ENCODE data around the gene SH2D3A. TPM values are rescaled to one million over a fixed set of nuclear protein-coding genes. Genes with fewer than 3 reads are reported as not detected.

SH2D3A gene
- total RNA-seq, 4 donors from 2014 or later, result 0.85 to 1.8 (median 1.3) TPM; not detected in 1

DNA sequence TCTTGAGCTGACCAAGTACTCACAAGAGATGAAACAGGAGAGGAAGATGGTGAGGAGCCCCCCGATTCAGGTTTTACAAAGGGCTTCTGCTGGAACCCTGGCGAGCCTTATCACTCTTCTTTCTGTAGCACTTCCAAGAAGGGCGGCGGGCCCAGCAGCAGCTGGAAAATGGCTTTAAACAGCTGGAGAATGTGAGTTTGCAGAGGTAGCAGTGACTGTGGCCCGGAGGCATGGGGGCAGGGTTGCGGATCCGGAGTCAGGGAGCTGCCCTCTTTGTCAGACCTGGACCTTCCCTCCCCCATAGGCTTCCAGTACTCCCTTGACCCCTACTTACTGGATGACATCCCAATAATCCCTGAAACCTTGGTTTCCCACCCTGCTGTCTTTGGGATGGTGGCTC lies 24.2 kb downstream of the SH2D3A start:
- TF ChIP-seq, protein P1, sequence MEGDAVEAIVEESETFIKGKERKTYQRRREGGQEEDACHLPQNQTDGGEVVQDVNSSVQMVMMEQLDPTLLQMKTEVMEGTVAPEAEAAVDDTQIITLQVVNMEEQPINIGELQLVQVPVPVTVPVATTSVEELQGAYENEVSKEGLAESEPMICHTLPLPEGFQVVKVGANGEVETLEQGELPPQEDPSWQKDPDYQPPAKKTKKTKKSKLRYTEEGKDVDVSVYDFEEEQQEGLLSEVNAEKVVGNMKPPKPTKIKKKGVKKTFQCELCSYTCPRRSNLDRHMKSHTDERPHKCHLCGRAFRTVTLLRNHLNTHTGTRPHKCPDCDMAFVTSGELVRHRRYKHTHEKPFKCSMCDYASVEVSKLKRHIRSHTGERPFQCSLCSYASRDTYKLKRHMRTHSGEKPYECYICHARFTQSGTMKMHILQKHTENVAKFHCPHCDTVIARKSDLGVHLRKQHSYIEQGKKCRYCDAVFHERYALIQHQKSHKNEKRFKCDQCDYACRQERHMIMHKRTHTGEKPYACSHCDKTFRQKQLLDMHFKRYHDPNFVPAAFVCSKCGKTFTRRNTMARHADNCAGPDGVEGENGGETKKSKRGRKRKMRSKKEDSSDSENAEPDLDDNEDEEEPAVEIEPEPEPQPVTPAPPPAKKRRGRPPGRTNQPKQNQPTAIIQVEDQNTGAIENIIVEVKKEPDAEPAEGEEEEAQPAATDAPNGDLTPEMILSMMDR (IDR thresholded peaks at IDR 0.05; ENCODE audit: low read depth), result no peak

DNA sequence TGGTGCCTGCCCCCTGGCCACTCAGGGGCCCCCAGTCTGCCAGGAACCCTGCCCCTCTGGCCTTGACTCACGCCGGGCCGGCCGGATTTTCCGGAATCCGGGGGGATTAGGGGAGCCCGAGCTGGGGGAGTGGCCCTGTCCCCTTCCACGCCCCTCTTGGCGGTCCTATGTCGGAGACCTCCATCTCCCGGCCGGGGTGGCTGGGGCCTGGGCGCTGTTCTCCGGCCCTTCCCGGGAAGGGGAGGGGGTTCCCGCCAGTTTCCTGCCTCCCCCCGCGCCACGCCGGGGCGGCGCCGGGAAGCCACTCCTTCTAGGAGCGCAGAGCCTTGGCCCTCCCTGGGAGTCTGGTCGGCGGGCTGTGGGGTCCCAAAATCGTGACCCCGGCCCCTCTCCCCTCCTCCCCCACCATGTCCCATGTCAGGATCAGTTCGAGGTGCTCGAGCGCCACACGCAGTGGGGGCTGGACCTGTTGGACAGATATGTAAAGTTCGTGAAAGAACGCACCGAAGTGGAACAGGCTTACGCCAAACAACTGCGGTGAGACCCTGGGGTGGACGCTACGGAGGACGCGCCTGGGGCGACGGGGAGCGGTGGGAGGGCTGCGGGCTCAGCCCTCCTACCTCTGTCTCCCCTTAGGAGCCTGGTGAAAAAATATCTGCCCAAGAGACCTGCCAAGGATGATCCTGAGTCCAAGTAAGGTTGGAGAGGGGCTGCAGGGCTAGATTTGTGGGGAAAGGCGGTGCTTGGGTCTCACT lies 26.5 kb downstream of the SH2D3A start:
- TF ChIP-seq, protein P1 (IDR thresholded peaks at IDR 0.05; ENCODE audit: low read depth), result no peak

DNA sequence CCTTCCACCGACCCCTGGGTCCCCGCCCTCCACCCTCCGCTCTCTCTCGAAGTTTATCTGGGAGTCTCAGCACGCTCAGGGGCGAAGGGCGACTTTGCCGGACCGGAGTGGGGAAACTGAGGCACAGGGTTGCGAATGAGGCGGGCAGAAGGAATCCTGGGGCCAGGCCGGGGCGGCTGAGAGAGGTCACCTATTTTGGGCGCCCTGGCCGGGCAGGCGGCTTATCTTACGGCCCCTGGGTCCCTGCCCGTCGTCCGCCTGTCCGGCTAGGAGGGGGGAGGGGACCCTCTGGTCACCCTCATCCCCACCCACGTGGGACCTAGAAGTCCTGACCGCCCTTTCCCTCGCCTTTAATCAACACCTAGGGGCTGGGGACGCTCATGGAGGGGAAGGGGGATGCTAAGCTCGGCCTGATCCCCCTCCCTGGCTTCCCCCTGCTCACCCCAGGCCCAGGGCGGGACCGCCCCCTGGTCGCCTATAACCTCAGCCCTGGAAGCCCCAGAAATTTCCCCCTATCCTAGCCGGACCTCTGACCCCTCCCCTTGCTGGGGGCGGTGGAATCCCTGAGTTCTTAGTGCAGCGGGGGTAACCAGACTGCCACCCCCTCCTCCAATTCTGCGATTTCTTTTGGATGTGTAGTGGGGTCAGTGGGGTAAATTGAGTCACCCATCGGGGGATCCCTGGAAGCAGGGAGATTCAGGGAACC lies 27.2 kb downstream of the SH2D3A start:
- TF ChIP-seq, protein P1 (IDR thresholded peaks at IDR 0.05; ENCODE audit: low read depth), result no peak

DNA sequence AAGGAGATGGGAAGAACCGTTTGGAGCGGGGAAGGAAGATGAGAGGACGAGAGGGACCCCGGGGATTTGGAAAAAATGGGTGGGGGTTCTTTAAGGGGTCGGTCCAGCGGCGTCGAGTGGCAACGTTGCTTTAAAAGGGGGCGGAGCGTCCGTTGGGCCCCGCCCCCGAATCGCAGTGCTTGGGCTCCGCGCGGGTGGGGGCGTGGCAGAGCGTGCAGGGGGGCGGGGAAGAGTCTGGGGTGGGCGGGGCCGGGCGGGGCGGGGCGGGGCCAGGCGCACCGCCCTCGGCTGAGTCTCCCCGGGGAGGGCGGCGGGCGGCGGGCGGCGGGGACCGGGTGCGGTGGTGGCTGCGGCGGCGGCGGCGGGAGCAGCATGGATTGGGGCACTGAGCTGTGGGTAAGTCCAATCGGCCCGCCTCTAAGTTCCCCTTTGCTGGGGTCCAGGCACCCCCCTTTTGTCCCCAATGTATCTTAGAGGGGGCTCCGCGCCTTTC lies 27.8 kb downstream of the SH2D3A start, which contains the start of gene TRIP10:
TRIP10 (plus strand) TSS at position 291 of the 493 bp plus-strand sequence; CDS start at position 373, 82 bp downstream.
- TF ChIP-seq, protein P1 (IDR thresholded peaks at IDR 0.05; ENCODE audit: low read depth), result no peak

DNA sequence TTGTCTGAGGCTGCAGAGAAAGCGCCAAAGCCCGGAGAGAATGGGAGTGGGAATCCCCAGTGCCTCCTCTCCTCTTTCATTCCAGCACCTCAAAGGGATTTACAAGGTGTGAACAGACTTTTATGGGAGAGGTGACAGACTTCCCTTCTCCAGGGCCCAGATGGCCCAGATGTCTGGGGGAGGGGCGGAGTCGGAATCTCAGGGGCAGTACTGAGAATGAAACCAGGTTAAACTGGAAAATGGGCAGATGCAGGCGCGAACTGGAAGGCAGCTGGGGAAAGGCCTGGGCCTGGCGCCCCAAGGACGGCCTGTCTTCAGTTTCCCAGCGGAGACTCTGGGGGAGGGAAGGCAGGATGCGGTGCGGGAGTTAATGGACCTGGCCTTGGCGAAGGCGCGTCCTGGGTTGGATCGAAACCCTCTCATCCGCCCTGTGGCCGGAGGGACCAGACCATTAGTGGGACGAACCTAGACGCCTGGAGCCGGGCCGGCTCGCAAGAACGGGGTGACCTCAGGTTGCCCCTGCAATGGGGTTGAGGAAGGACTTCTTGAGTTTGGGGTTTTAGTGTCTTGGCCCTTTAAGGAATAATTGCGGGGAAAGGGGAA lies 28.3 kb downstream of the SH2D3A start:
- TF ChIP-seq, protein P1 (IDR thresholded peaks at IDR 0.05; ENCODE audit: low read depth), result no peak

DNA sequence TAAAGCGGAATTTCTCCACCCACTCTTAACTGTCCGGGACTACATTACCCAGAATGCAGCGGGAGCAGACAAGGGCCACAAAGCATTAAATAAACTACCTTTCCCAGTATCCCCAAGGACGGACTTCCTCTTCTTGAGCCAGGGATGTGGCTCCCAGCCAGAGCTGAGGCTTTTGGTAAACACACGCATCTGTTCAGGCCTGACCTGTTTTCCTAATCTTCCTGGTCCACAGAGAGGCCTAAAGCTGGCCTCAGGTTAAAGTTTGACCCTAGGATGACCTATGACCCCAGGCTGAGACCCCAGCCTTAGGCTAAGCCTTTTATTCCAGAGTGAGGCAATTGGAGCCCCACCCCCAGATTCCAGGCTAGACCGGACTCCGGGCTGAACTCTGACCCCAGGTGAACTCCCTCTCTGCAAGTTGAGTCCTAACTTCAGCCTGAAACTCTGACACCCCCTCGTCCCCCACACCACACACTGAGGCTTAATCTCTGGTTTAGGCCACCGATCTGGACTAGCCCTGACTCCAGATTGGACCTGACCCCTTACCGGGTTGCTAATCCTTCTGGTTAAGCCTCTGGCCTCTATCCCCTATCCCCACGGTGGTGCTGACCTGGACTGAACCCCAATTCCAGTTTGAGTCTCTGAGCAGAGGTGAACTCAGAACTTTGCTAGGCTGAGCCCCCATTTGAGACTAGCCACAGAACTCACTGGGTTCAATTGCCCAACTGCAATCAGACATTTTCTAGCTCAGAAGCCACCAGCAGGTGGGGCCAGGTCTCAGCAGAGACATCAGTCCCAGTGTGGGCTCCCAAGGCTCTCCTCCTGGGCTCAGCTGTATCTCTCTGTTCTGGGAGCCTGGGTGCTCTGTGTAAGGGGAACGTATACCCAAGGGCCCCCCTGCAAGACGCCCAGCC lies 29.1 kb downstream of the SH2D3A start:
- TF ChIP-seq, protein P1 (IDR thresholded peaks at IDR 0.05; ENCODE audit: low read depth), result no peak
